Measurements from ENCODE around the gene EFCAB6. TPM values are rescaled to one million over a fixed set of nuclear protein-coding genes. Genes with fewer than 3 reads are reported as not detected.

Gene EFCAB6
- total RNA-seq, 4 donors from 2014 or later, result 1.1 to 3.8 (median 2.7) TPM

DNA sequence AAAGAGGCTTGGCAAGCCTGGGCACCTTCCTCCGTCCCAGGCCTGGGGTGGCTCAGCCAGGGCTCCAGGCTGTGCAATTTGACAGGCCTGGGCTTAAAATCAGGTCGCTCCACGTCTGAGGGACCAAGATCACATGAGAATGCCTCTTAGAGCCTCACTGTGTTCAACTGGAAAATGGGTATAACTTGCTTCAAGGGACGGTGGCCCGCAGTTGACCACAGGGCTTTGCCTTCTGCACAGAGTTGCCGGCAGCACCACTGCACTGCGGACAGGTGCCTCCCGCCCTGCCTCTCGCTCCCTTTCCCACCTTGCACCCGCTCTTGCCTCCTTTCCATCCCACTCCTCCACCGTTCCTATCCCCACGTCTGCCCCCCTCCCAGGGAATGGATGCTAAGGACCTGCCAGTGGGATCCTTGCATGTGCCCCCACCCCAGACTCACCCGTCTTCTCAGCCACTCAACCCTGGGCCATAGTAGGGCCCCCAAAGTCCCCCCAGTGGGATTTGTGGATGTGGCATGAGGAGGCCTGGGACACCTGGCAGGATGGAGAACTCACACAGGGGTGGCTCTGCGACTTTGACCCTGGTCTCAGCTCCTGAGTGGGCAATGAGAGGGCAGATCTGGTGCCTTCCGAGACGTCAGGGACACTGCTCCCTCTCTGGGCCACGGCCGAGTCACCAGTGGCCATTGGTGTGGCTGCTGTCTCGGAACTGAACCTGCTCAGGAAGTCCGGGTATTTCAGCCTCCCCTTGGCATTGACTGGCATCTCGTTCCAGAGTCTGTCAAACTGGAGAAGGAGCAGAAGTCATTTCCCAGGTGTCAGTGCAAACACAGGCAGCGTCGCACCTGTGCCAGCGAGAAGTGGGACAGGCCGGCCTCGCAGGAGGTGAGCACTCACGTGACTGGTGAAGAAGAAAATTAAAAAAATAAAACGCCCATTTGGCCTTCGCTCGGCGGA, 272.3 kb downstream of the EFCAB6 start:
- TF ChIP-seq, protein P1, sequence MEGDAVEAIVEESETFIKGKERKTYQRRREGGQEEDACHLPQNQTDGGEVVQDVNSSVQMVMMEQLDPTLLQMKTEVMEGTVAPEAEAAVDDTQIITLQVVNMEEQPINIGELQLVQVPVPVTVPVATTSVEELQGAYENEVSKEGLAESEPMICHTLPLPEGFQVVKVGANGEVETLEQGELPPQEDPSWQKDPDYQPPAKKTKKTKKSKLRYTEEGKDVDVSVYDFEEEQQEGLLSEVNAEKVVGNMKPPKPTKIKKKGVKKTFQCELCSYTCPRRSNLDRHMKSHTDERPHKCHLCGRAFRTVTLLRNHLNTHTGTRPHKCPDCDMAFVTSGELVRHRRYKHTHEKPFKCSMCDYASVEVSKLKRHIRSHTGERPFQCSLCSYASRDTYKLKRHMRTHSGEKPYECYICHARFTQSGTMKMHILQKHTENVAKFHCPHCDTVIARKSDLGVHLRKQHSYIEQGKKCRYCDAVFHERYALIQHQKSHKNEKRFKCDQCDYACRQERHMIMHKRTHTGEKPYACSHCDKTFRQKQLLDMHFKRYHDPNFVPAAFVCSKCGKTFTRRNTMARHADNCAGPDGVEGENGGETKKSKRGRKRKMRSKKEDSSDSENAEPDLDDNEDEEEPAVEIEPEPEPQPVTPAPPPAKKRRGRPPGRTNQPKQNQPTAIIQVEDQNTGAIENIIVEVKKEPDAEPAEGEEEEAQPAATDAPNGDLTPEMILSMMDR (IDR thresholded peaks at IDR 0.05), result no peak
- TF ChIP-seq EP300 (IDR thresholded peaks at IDR 0.05), result no peak
- no peak for TF ChIP-seq POLR2A (IDR thresholded peaks at IDR 0.05)
- no peak for TF ChIP-seq POLR2AphosphoS5 (IDR thresholded peaks at IDR 0.05)
- H3K27ac ChIP-seq, result no peak overlapping the region
- ATAC-seq, result no peak
- no peaks in the 10 kb centered on the region for H3K27me3 ChIP-seq
- H3K36me3 ChIP-seq, result peaks cover 0 to 23% of the 10 kb centered on the region in 2 donors
- H3K9me3 ChIP-seq, result peaks cover 0 to 15% (median 0%) of the 10 kb centered on the region in 3 donors
- 84 to 88% methylated on average over 16 to 17 of the region's 31 CpGs for WGBS, 2 donors (ENCODE audit: low coverage in 1 of 2)
- H3K4me1 ChIP-seq, result no peaks in the 10 kb centered on the region
- H3K4me3 ChIP-seq, result no peak overlapping the region

DNA sequence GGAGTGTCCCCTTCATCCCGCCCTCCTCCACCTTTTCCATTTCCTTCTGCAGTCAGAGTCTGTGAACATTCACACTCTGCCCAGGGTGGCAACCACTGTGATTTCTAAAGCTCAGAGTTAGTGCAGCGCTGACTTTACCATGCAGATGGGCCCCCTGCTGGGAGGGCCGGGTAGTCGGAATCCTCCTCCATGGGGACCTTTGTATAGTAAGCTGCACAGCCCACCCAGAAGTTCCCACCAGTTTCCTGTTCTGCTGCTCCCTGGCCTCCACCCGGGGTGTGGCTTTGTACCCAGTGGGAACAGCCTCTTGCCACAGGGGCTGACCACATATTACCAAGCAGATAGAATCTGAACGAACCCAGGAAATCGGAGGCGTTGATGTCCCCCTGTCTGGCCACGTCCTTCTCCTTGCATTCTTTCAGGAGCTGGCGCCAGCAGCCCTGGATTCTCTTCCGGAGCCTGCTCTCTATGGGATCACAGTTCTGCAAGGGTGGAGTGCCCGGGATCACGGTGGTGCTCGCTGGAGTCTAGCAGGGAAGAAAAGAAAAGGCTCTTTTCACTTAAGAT, 275.0 kb downstream of the EFCAB6 start:
- Histone ChIP-seq H3K36me3 (peaks cover 0 to 23% of the 10 kb centered on the region in 2 donors), H3K27me3 (no peaks in the 10 kb centered on the region), H3K4me3 (no peak overlapping the region), H3K9me3 (peaks cover 0 to 15% (median 0%) of the 10 kb centered on the region in 3 donors), H3K4me1 (no peaks in the 10 kb centered on the region), H3K27ac (no peak overlapping the region)
- no peak for ATAC-seq
- WGBS, 2 donors (ENCODE audit: low coverage in 1 of 2), result 93 to 98% methylated on average over 4 to 8 of the region's 14 CpGs
- TF ChIP-seq, protein P1 (IDR thresholded peaks at IDR 0.05), result no peak
- TF ChIP-seq POLR2AphosphoS5 (IDR thresholded peaks at IDR 0.05) (no peak), POLR2A (IDR thresholded peaks at IDR 0.05) (no peak), EP300 (IDR thresholded peaks at IDR 0.05) (no peak)

DNA sequence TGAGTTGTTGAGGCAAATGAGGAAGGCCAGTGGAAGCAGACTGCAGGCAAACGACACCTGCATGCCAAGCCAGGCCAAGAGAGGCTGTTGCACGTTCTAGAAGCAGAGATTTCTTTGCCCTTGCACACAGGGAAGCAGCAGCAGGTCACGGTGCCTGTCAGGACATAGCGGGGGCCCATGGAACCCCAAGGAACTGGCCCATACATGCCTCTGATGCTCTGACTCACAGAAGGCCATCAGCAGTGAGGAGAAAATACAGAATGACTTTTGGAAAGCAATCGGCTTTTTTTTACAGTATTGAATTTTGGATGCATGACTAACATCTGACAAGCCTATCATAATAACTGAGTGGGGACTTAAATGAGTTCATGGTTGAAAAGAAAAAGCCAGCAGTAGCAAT, 276.4 kb downstream of the EFCAB6 start:
- TF ChIP-seq POLR2A (IDR thresholded peaks at IDR 0.05) (no peak), POLR2AphosphoS5 (IDR thresholded peaks at IDR 0.05) (no peak), EP300 (IDR thresholded peaks at IDR 0.05) (no peak)
- TF ChIP-seq, protein P1 (IDR thresholded peaks at IDR 0.05), result no peak
- peaks cover 0 to 24% of the 10 kb centered on the region in 2 donors for H3K36me3 ChIP-seq
- no peak overlapping the region for H3K4me3 ChIP-seq

DNA sequence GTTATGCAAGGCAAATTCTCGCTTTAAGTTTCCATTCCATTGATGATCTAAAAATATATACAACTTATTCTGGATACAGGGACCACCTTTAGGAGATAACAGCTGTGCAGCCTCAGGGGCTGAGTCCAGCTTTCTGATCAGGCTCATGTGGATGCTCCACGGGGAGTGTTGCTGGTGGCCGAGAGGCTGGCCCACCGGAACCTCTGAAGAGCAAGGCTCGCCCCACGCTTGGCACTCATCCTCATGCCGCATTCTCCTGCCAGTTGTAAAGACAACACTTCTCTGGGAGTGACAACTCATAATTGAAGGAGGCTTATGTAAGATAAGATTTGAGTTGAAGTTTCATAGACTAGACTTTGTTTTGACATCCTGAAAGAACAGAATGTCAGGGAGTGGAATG, 276.8 kb downstream of the EFCAB6 start:
- Histone ChIP-seq H3K27me3 (no peaks in the 10 kb centered on the region), H3K36me3 (peaks cover 0 to 28% of the 10 kb centered on the region in 2 donors), H3K4me3 (no peak overlapping the region), H3K4me1 (no peaks in the 10 kb centered on the region), H3K9me3 (peaks cover 0 to 15% (median 0%) of the 10 kb centered on the region in 3 donors), H3K27ac (no peak overlapping the region)
- no peak for ATAC-seq
- TF ChIP-seq POLR2A (IDR thresholded peaks at IDR 0.05), result no peak
- TF ChIP-seq, protein P1 (IDR thresholded peaks at IDR 0.05), result no peak
- WGBS, 2 donors (ENCODE audit: low coverage in 1 of 2), result 63 to 100% methylated on average over 2 to 6 of the region's 7 CpGs

More for the DNA sequence above, 276.4 kb downstream of the EFCAB6 start:
- H3K27me3 ChIP-seq, result no peaks in the 10 kb centered on the region
- no peaks in the 10 kb centered on the region for H3K4me1 ChIP-seq
- WGBS, 2 donors (ENCODE audit: low coverage in 1 of 2), result 70 to 72% methylated on average over 3 to 5 of the region's 5 CpGs
- H3K9me3 ChIP-seq, result peaks cover 0 to 15% (median 0%) of the 10 kb centered on the region in 3 donors
- no peak overlapping the region for H3K27ac ChIP-seq
- no peak for ATAC-seq

All from gastroesophageal sphincter (tissue), 4 donors.